Right kidney (tissue), 9 donors: ENCODE data around the gene GCH1.
"Not testable (repeated sequence)": the region's sequence is repeated elsewhere in the genome, so short reads cannot be mapped to it uniquely, and the experiment has no call there.

ENCODE experiments used
- DNase-seq: peaks from one replicate; pipeline ENCODE4 v3.0.0-alpha.2; 2016
- long read RNA-seq, 8 donors: transcript quantifications; one replicate each; lab custom pipeline, GENCODE V29; 2026

The GCH1 gene
- long read RNA-seq, donor 1, partial matches to known transcripts = 14 of 15 reads
- long read RNA-seq, donor 1, other reads (novel, unspliced or antisense) = 0 of 15 reads
- long read RNA-seq, donor 2, partial matches to known transcripts = 0 of 2 reads
- long read RNA-seq, donor 2, other reads (novel, unspliced or antisense) = 0 of 2 reads
- long read RNA-seq, donor 3, partial matches to known transcripts = 0 of 4 reads
- long read RNA-seq, donor 3, other reads (novel, unspliced or antisense) = 0 of 4 reads
- long read RNA-seq, donor 4, partial matches to known transcripts = 0 of 1 reads
- long read RNA-seq, donor 4, other reads (novel, unspliced or antisense) = 0 of 1 reads
- long read RNA-seq, donor 5, partial matches to known transcripts = 0 of 1 reads
- long read RNA-seq, donor 5, other reads (novel, unspliced or antisense) = 0 of 1 reads
- long read RNA-seq, donor 6, partial matches to known transcripts = 0 of 2 reads
- long read RNA-seq, donor 6, other reads (novel, unspliced or antisense) = 0 of 2 reads
- long read RNA-seq, donor 7 = 0 reads
- long read RNA-seq, donor 8 = 0 reads

GRCh38 chr14:54902521-54903420, at the start of gene GCH1:
Gene GCH1, minus strand, starts transcription at chr14:54902826. Its CDS starts 163 bp downstream, at chr14:54902663.
- DNase-seq = peak; percentile 88

DNA sequence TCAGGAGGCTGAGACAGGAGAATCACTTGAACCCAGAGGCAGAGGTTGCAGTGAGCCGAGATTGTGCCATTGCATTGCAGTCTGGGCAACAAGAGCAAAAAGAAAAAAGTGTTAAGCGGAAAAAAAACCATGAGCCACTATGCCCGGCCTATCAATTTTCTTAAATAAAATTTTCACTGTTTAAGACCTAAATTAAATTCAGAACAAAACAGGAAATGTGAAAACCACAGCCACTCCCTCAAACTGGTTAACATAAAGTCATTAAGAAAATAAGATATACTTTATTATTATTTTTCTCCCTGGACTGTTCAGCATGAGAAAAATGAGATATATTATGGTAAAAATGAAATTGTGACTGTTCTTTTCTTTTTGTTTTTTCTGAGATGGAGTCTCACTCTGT, 44.6 kb upstream of the GCH1 start:
- DNase-seq = no peak

- DNase-seq = no peak
Observed at GRCh38 chr14:54946500-54946899, 43.9 kb upstream of the GCH1 start.

DNA sequence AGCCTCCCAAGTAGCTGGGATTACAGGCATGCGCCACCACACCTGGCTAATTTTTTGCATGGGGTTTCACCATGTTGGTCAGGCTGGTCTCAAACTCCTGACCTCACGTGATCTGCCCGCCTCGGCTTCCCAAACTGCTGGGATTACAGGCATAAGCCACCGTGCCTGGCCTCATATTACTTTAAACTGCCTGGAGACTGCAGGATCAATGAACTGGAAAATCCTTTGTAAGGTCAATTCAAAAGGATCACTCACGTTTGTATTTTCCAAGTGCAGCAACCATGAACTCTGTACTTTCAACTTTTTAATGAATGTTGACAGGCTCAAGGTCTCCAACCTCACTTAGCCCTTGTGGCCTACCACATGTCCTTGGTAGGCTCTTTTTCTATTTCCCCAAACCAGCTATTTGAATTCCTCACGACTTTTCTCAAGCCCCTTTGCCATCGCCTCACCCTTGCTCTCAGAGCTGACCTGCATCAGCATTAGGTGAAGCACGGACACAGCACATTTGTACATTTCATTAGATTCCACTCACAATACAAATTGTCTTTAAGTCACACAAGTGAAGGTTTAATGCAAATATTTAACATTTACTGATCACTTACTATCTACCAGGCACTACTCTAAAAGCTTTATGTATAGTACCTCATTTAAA, 42.2 kb upstream of the GCH1 start:
- no peak for DNase-seq

DNA sequence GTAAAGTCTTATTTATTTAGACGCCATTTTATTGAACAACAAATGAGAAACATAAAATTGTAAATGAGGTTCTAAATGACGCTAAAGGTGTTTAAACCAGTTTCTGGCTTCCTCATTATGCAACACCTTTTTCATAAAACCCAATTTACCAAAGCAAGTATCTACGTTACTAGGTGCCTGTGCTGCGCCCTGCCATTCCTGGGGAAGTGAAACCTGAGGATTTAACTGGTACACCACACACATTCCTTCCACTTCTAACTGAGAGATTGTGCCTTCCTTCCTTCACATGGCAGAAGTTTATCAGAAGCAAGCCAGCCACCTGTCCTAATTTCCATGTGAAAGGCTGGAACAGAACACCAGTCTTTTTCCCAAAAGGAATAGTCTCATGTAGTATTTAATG, 40.3 kb upstream of the GCH1 start:
- no peak for DNase-seq

GRCh38 chr14:54936816-54937215, 34.2 kb upstream of the GCH1 start:
- no peak for DNase-seq

DNA sequence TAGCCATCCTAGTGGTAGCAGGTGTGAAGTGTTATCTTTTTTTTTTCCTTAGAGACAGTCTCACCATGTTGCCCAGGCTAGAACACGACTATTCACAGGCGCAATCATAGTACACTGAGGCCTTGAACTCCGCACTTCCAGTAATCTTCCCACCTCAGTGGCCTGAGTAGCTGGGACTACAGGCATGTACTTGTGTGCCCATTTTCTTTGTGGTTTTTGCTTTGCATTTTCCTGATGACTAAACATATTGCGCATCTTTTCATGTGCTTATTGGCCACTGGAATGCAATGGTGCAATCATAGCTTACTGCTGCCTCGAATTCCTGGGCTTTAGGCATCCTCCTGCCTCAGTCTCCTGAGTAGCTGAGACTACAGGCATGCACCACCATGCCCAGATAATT, 33.3 kb upstream of the GCH1 start:
- no peak for DNase-seq

DNA sequence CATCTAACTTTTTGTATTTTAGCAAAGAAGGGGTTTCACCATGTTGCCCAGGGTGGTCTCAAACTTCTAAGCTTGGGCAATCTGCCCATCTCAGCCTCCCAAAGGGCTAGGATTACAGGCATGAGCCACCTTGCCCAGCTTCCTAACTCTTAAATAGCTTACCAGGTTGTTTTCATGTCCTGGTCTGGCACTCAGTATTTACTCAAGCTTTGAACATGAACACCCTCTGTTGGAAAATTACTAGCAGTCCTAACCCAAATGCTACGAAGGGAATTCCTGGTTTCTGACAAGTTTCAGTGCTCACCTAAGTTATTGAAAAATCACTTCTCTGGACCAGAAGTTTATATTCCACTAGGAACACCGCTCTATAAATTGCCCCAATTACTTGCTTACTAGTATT, 32.5 kb upstream of the GCH1 start:
- DNase-seq = no peak

DNA sequence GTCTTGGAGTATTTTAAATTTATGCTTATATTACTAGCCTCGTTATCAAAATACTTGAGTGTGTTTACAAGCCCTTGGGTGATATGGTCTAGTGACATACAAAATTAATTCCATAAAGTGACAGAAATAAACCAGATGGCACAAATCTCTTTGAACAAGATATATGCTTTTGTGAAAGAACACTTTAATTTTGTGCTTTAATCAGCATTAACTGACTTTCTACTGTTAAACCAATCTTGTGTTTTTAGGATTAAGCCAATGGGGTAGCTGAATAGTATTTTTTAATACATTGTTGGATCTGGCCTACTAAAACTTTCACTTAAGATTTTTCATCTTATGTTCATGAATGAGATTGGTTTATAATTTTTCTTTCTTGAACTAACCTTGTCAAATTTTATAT, 30.4 kb upstream of the GCH1 start:
- DNase-seq = no peak

DNA sequence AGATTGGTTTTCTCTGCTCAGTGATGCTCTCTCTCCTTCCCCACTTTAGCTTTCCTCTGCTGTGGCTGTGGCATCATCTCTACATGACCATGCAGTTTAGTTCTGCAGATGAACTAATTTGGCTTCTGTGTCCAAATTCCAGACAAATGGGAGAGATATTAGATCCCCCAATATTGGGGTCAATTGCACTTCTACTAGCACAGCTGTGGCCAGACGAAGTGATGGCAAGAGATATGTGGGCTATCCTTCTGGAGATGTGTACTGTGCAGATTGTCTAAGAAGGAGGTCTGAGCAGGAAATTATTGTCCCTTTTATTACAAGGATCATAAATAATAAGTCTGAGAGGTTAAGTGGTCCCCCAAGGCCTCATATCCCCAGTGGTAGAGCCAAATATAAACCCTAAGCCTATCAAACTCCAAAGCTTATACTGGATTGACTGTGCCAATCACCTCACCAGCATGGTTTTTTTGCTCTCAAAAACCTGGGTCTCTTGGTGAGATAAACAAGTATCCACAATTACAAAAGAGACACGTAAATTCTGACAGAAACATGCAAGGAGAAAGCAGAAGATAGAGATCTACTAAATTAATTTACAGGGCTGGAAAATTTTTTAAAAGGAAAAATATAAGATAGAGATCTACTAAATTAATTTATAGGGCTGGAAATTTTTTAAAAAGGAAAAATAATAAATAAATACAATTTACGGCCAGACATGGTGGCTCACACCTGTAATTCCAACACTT, 29.1 kb upstream of the GCH1 start:
- DNase-seq = no peak

- DNase-seq = no peak
Observed at GRCh38 chr14:54931101-54931500, 28.5 kb upstream of the GCH1 start.

DNA sequence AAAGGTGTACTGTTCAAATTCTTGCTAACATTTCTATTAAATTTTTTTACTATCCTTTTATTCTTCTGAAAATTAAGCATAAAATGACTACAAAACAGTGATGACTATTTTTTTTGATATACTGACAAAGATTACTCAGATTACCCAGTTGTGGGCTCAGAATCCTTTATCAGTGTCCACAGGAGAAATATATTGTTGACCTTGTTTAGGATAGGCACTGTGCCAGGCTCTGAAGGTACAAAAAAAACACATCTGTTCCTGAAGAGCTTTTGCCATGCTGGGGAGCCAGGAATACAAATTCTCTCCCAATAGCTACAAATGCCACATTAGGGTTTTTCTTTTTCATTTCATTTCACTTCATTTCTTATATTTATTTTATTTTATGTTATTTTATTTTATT, 26.9 kb upstream of the GCH1 start:
- no peak for DNase-seq

GRCh38 chr14:54928216-54928615, 25.6 kb upstream of the GCH1 start:
- no peak for DNase-seq

DNA sequence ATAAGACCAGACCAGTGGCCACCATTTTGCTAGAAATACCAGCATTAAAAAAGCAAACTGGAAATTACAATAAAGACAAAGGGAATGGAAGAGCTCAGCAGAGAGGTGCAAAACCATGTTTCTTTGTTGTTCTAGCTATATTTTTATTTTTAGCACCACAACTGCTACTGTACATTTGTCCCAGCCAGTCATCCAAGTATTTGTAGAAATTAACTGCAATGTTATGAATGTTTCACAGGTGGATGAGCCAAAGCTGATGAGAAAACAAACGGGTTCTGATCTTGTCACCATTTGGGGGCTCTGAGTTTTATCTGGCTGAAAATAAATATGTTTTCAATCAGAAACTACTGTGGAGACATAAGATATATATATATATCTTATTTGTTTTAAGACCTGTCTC, 24.9 kb upstream of the GCH1 start:
- DNase-seq = no peak

DNA sequence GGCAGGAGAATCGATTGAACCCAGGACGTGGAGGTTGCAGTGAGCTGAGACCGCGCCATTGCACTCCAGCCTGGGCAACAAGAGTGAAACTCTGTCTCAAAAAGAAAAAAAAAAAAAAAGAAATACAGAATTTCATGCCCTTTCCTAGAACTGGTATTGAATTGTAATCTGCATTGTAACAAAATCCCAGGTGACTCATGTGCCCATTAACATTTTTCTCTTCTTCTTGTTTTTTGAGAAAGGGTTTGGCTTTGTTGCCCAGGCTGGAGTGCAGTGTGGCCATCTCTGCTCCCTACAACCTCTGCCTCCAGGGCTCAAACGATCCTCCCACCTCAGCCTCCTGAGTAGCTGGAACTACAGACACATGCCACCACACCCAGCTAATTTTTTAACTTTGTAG, 23.9 kb upstream of the GCH1 start:
- not testable (repeated sequence) for DNase-seq

- DNase-seq = no peak
Observed at GRCh38 chr14:54922598-54922997, 20.0 kb upstream of the GCH1 start.

DNA sequence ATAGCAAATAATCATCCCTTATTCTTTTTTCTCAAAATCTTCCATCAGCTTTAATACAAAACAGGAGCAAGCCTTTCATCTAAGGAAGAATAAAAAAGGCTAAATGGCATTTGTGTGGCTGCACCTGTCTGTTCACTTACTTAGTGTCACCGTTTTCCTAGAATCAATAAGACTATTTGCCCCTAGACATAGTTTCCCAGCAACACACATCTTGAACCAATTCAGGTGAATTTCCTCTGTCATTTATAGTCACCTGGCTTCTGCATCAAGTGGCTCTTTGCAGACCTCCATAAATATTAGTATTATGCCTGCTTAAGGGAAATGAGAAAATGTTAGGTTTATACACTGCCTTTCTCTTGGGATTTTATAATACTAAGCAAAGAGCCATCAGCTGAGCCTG, 17.4 kb upstream of the GCH1 start:
- no peak for DNase-seq

GRCh38 chr14:54919330-54919729, 16.7 kb upstream of the GCH1 start:
- no peak for DNase-seq

DNA sequence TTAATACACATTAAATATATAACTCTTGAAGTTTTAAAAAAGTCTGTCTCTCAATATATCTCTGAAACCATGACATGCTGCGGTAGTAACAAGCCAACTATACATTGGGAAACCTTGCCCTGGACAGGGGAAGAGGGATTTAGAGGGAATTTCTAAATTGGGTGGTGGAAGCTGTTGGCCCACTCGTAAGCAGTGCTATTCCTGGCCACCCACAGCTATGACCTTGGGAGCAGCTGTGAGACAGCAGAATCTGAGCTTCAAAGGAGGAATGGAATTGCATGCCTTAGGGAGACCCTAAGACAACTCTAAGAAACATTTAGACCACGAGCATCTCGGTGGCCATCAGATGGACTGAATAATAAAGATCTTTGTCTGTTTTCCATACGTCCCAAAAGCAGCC, 15.8 kb upstream of the GCH1 start:
- no peak for DNase-seq

DNA sequence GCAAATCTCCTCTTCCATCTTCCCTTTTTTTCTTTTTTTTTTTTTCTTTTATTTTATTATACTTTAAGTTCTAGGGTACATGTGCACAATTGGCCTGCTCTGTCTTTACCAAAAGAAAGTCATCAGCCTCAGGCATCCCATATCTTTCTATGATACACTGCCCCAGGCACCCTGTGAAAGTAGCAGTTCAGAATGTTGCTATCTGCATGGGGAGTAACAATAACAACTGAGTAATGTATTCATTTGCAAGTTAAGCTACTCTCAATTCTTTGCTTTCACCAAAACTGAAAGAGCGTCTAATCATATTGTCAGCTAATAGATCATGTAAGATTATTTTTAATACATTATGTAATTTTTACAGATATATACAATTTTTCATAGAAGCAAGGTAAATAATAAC, 13.5 kb upstream of the GCH1 start:
- no peak for DNase-seq

DNA sequence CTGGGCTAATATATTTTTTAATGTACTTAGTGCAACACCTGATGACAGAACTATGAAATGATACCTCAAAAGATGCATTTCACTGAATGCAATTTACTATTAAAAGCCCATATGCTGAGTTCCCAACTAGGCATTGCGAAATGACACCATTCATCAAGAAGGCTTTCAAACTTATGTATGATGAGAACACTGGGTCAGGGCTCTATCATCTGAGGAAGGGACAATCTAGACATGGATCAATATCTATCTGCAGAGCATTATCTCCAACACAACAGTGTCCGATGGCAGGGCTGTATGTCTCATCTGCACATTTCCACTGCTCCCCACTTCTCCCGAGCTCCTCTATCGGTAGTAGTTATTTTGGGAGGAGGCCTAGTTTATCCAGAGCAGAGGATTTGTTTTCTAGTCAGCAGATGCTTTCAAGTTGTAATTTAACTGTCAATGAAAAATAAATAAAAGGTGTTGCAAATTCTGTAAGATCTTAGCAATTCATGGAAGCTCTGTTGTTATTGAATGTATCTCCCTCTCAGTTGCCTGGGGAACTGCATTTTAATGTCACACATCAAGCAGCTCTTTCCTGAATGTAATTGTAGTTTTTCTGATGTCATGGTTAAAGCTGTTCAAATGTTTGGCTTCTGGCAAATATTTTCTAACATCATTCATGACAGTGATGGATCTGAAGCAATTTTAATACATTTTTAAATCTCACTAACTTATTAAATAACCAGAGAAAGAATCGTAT, 7.4 kb upstream of the GCH1 start:
- DNase-seq = no peak
